CD14-positive monocyte (primary cell): ENCODE measurements around the gene PCDHB3. TPM values are rescaled to one million over a fixed set of nuclear protein-coding genes. Genes with fewer than 3 reads are reported as not detected.

Source experiments
- DNase-seq, 3 donors: peaks; one replicate each; pipeline ENCODE4 v3.0.0-alpha.2; 2011 to 2022
- H2AFZ ChIP-seq: 2 replicates; pipeline ENCODE4 v1.6.0; 2012; ENCODE audit warnings: mild to moderate bottlenecking, low read depth, low read length, inconsistent platforms; ENCODE audit not compliant: insufficient read depth, poor library complexity, severe bottlenecking
- H3K27ac ChIP-seq, 2 donors: 1 replicate in 1 of 2; 2 replicates in 1 of 2; pipeline ENCODE4 v1.5.1; 2012 to 2013; ENCODE audit warnings: low read length in 2 of 2, control low read depth in 1 of 2, inconsistent platforms in 1 of 2, low read depth in 1 of 2, mild to moderate bottlenecking in 1 of 2
- H3K27me3 ChIP-seq, 2 donors: one replicate each; pipeline versions ENCODE4 v1.6.0 to v1.6.1; 2011 to 2013; ENCODE audit warnings: low read length in 2 of 2; ENCODE audit not compliant: control insufficient read depth in 2 of 2, insufficient read depth in 2 of 2
- H3K36me3 ChIP-seq, 2 donors: replicated peaks in 1 of 2; 1 replicate in 1 of 2; 2 replicates in 1 of 2; pipeline versions ENCODE4 v1.5.1 to v1.6.1; 2012 to 2013; ENCODE audit warnings: low read length in 2 of 2, control low read depth in 1 of 2, inconsistent platforms in 1 of 2, mild to moderate bottlenecking in 1 of 2; ENCODE audit not compliant: insufficient read depth in 2 of 2, control insufficient read depth in 1 of 2
- H3K4me1 ChIP-seq, 2 donors: 1 replicate in 1 of 2; 2 replicates in 1 of 2; pipeline versions ENCODE4 v1.5.1 to v1.6.1; 2012 to 2013; ENCODE audit warnings: low read length in 2 of 2, control low read depth in 1 of 2, inconsistent platforms in 1 of 2, mild to moderate bottlenecking in 1 of 2, moderate library complexity in 1 of 2; ENCODE audit not compliant: insufficient read depth in 2 of 2, control insufficient read depth in 1 of 2
- H3K4me2 ChIP-seq: replicated peaks from 2 replicates; pipeline ENCODE3; 2012; ENCODE audit warnings: low read length, moderate library complexity, mild to moderate bottlenecking; ENCODE audit not compliant: poor library complexity, severe bottlenecking; ENCODE audit errors: extremely low read depth
- H3K4me3 ChIP-seq, 3 experiments: fragments of 200-600 bp in 1 of 3; sonication (generic) in 1 of 3; replicated peaks in 1 of 3; 1 replicate in 2 of 3; 2 replicates in 1 of 3; pipeline ENCODE4 v1.5.1; 2011 to 2013; ENCODE audit warnings: low read length in 3 of 3, mild to moderate bottlenecking in 3 of 3, control low read depth in 2 of 3, low read depth in 2 of 3, inconsistent platforms in 1 of 3, moderate library complexity in 1 of 3
- H3K79me2 ChIP-seq: 2 replicates; pipeline ENCODE4 v1.6.0; 2012; ENCODE audit warnings: mild to moderate bottlenecking, control low read depth, inconsistent platforms, low read length, moderate library complexity; ENCODE audit not compliant: insufficient read depth
- H3K9ac ChIP-seq: 2 replicates; pipeline ENCODE4 v1.6.0; 2017; ENCODE audit warnings: low read length, mild to moderate bottlenecking; ENCODE audit not compliant: insufficient read depth, poor library complexity, severe bottlenecking
- H3K9me3 ChIP-seq, 2 donors: replicated peaks in 1 of 2; 1 replicate in 1 of 2; 2 replicates in 1 of 2; pipeline versions ENCODE4 v1.5.1 to v1.6.1; 2012 to 2013; ENCODE audit warnings: low read length in 2 of 2, control low read depth in 1 of 2; ENCODE audit not compliant: control insufficient read depth in 1 of 2, insufficient read depth in 1 of 2
- H4K20me1 ChIP-seq: 2 replicates; pipeline ENCODE4 v1.6.0; 2012; ENCODE audit warnings: mild to moderate bottlenecking, low read length, control low read depth, moderate library complexity; ENCODE audit not compliant: insufficient read depth
- H3K27ac Mint-ChIP-seq, 7 donors: one replicate each; pipeline ENCODE4 v1.8.0; 2020; ENCODE audit warnings: mild to moderate bottlenecking in 7 of 7, mixed read lengths in 7 of 7, moderate library complexity in 6 of 7, inconsistent platforms in 2 of 7
- H3K27me3 Mint-ChIP-seq, 3 donors: one replicate each; pipeline ENCODE4 v1.8.0; 2021 to 2022; ENCODE audit warnings: low read depth in 3 of 3, mild to moderate bottlenecking in 3 of 3, mixed read lengths in 3 of 3, moderate library complexity in 3 of 3, inconsistent platforms in 1 of 3
- H3K36me3 Mint-ChIP-seq, 2 donors: one replicate each; pipeline ENCODE4 v1.8.0; 2020; ENCODE audit warnings: mixed read lengths in 2 of 2, inconsistent platforms in 1 of 2, mild to moderate bottlenecking in 1 of 2
- H3K4me1 Mint-ChIP-seq: one replicate; pipeline ENCODE4 v1.8.0; 2020; ENCODE audit warnings: mild to moderate bottlenecking, mixed read lengths
- H3K4me3 Mint-ChIP-seq, 2 donors: one replicate each; pipeline ENCODE4 v1.8.0; 2020; ENCODE audit warnings: mild to moderate bottlenecking in 2 of 2, mixed read lengths in 2 of 2, moderate library complexity in 1 of 2
- H3K9me3 Mint-ChIP-seq, 7 donors: one replicate each; pipeline ENCODE4 v1.8.0; 2020 to 2022; ENCODE audit warnings: mixed read lengths in 7 of 7, mild to moderate bottlenecking in 6 of 7, moderate library complexity in 6 of 7, inconsistent platforms in 2 of 7
- whole genome bisulfite sequencing: methylation state at CpG from one replicate; pipeline ENCODE4 v1.1.5; 2013; ENCODE audit warnings: missing lambda C conversion rate; ENCODE audit not compliant: insufficient coverage; 5-methylcytosine and 5-hydroxymethylcytosine counted together
- intact Hi-C, 2 donors: fragments of 100-400 bp; cut with micrococcal nuclease; formaldehyde crosslinking; loops; one replicate each; pipeline versions ENCODE4 v1.15.0 to v1.15.1; 2023
- polyA plus RNA-seq, 3 donors: library from polyadenylated mRNA; depleted of rRNA in 1 of 3; unstranded in 2 of 3; stranded (reverse) in 1 of 3; fragments of 300-500 nt in 2 of 3; fragments of >200 nt in 1 of 3; fragmentation: Illumina TruSeq in 2 of 3; gene quantifications; 1 replicate in 2 of 3; 2 replicates in 1 of 3; pipeline ENCODE4 v1.2.3, GENCODE V29; 2012 to 2021
- TF ChIP-seq, protein P1 (sequence below): fragments of 200-600 bp; IDR thresholded peaks from one replicate; pipeline ENCODE4 v1.8.0; 2022; ENCODE audit warnings: antibody characterized with exemption, mild to moderate bottlenecking

The PCDHB3 gene
- polyA plus RNA-seq, 3 donors, result not detected

DNA sequence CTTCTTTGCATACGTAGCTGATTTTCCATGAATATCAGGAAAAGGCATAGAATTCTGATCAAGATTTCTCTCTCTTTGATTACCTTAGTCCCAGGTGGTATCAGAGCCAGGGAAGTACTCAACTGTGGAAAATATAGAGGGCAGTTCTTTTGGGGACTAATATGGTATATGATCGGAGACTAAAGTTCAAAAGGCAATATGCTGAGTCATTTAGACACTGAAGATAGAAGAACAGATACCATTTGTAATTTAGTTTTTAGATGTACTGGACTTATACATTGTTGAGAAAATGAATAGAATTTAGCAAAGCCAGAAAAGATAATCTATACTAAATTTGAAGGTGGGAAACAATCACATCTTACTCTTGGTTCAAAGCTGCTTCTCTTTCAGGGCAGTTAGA is 5.1 kb downstream of the PCDHB3 start:
- no peak overlapping the region for H2AFZ ChIP-seq
- Mint-ChIP-seq H3K9me3 (peaks cover 9 to 36% (median 31%) of the 10 kb centered on the region in 7 donors), H3K27me3 (peaks cover 4 to 8% (median 6%) of the 10 kb centered on the region in 3 donors), H3K27ac (no peak overlapping the region), H3K4me1 (no peaks in the 10 kb centered on the region), H3K4me3 (no peak overlapping the region), H3K36me3 (no peaks in the 10 kb centered on the region)
- H3K79me2 ChIP-seq, result no peaks in the 10 kb centered on the region
- peaks cover 27 to 28% of the 10 kb centered on the region in 2 donors for H3K9me3 ChIP-seq
- WGBS, result 100% methylated on average over 1 of the region's 2 CpGs
- H3K4me1 ChIP-seq, result no peaks in the 10 kb centered on the region
- peaks cover 0 to 12% of the 10 kb centered on the region in 2 donors for H3K27me3 ChIP-seq
- DNase-seq, result no peak
- H3K27ac ChIP-seq, result no peak overlapping the region
- H3K36me3 ChIP-seq, result no peaks in the 10 kb centered on the region
- no peak overlapping the region for H3K9ac ChIP-seq
- H4K20me1 ChIP-seq, result no peaks in the 10 kb centered on the region
- intact Hi-C loops, result no loop called here
- no peak overlapping the region for H3K4me2 ChIP-seq
- TF ChIP-seq, protein P1, sequence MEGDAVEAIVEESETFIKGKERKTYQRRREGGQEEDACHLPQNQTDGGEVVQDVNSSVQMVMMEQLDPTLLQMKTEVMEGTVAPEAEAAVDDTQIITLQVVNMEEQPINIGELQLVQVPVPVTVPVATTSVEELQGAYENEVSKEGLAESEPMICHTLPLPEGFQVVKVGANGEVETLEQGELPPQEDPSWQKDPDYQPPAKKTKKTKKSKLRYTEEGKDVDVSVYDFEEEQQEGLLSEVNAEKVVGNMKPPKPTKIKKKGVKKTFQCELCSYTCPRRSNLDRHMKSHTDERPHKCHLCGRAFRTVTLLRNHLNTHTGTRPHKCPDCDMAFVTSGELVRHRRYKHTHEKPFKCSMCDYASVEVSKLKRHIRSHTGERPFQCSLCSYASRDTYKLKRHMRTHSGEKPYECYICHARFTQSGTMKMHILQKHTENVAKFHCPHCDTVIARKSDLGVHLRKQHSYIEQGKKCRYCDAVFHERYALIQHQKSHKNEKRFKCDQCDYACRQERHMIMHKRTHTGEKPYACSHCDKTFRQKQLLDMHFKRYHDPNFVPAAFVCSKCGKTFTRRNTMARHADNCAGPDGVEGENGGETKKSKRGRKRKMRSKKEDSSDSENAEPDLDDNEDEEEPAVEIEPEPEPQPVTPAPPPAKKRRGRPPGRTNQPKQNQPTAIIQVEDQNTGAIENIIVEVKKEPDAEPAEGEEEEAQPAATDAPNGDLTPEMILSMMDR, result no peak
- no peak overlapping the region for H3K4me3 ChIP-seq

DNA sequence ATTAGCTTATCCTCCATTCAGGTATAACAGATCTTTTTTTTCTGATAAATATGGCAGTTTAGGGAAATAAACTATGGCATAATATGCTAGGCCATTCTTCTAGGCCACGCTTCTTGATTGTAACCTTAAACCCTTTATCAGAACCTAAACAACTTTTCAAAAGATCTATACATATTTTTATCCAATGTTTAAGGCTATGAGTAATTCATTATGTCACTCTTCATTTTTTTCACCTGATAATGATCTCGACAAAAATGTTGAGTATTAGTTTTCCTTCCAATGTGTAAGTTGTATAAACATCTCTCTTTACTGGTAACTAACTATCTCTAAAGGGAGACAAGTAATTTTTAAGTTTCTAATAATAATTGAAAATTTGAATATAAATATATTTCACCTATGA is 19.0 kb downstream of the PCDHB3 start:
- Histone ChIP-seq H2AFZ (no peak overlapping the region), H3K27ac (no peak overlapping the region), H3K79me2 (no peaks in the 10 kb centered on the region), H3K9me3 (peaks cover 23 to 31% of the 10 kb centered on the region in 2 donors), H3K4me3 (no peak overlapping the region), H3K36me3 (no peaks in the 10 kb centered on the region), H3K4me2 (no peak overlapping the region), H3K27me3 (peaks cover 0 to 7% of the 10 kb centered on the region in 2 donors), H3K9ac (no peak overlapping the region), H4K20me1 (no peaks in the 10 kb centered on the region), H3K4me1 (no peaks in the 10 kb centered on the region)
- intact Hi-C loops, result no loop called here
- no CpG with 5 or more reads among the region's 2 CpGs for WGBS
- Mint-ChIP-seq H3K36me3 (no peaks in the 10 kb centered on the region), H3K27ac (no peak overlapping the region), H3K4me3 (no peak overlapping the region), H3K27me3 (peaks cover 3 to 15% (median 12%) of the 10 kb centered on the region in 3 donors), H3K4me1 (no peaks in the 10 kb centered on the region), H3K9me3 (peaks cover 14 to 33% (median 26%) of the 10 kb centered on the region in 7 donors)
- TF ChIP-seq, protein P1, result no peak
- no peak for DNase-seq
